K562 (cell line): ENCODE measurements around the gene ZNF516. TPM values are rescaled to one million over a fixed set of nuclear protein-coding genes. Genes with fewer than 3 reads are reported as not detected.

Experiments used
- ATAC-seq: fragments of 200-7000 bp; cut with Tn5 transposase; 3 replicates; pipeline ENCODE4 v1.9.1; 2020; ENCODE audit warnings: moderate library complexity
- BruUV-seq: library from RNA; stranded (reverse); fragments of 400-500 nt; replicated peaks from 2 replicates; lab custom pipeline; 2021; lab: Mats Ljungman, UMichigan
- CTCF ChIA-PET: fragments of 300-600 bp; formaldehyde crosslinking; extraction: SDS; loops from one replicate; lab custom pipeline; 2021; ENCODE audit warnings: low intra/inter-chr PET ratio; lab: Yijun Ruan, JAX
- POLR2A ChIA-PET: fragments of 300-600, 350-650 bp; sonication (Branson Sonifier 250); formaldehyde crosslinking; extraction: SDS; loops from one replicate; lab custom pipeline; 2021; ENCODE audit warnings: antibody characterized with exemption, inconsistent platforms; lab: Yijun Ruan, JAX
- DNase-seq, 4 experiments: peaks; one replicate each; pipeline versions ENCODE4 v3.0.0 to v3.0.0-alpha.2; 2011 to 2018; ENCODE audit warnings: low spot score in 3 of 4, mixed read lengths in 3 of 4; ENCODE audit errors: extremely low read depth in 1 of 4
- FAIRE-seq: peaks from 2 replicates; lab custom pipeline; 2011; peaks lifted over from hg19 to GRCh38; lab: Jason Lieb, UNC
- H2AFZ ChIP-seq: 2 replicates; pipeline ENCODE4 v1.6.0; 2011; ENCODE audit warnings: low read depth, low read length, control low read depth, inconsistent platforms
- H3K27ac ChIP-seq: fragments of 200-600 bp; 3 replicates; pipeline ENCODE4 v1.8.0; 2011; ENCODE audit warnings: low read depth, mild to moderate bottlenecking, control low read depth, inconsistent platforms, low read length, moderate library complexity, mixed read lengths; ENCODE audit errors: extremely low read depth
- H3K27me3 ChIP-seq, 2 experiments: fragments of 300-600 bp in 1 of 2; 2 replicates in 1 of 2; 3 replicates in 1 of 2; pipeline versions ENCODE4 v1.6.0 to v1.8.0; 2011; ENCODE audit warnings: inconsistent platforms in 2 of 2, low read length in 2 of 2, mild to moderate bottlenecking in 1 of 2, mixed read lengths in 1 of 2, moderate library complexity in 1 of 2; ENCODE audit not compliant: control insufficient read depth in 2 of 2, insufficient read depth in 2 of 2
- H3K36me3 ChIP-seq: fragments of 300-600 bp; 3 replicates; pipeline ENCODE4 v1.8.0; 2011; ENCODE audit warnings: mild to moderate bottlenecking, low read length, inconsistent platforms; ENCODE audit not compliant: control insufficient read depth, insufficient read depth
- H3K4me1 ChIP-seq, 2 experiments: fragments of 200-600 bp in 1 of 2; replicated peaks in 1 of 2; 2 replicates in 1 of 2; 3 replicates in 1 of 2; pipeline versions ENCODE4 v1.5.1 to v1.8.0; 2011; ENCODE audit warnings: inconsistent platforms in 2 of 2, low read length in 2 of 2, mild to moderate bottlenecking in 1 of 2, mixed read lengths in 1 of 2, moderate library complexity in 1 of 2; ENCODE audit not compliant: control insufficient read depth in 2 of 2, insufficient read depth in 2 of 2
- H3K4me2 ChIP-seq: 2 replicates; pipeline ENCODE4 v1.6.1; 2011; ENCODE audit warnings: low read length, control low read depth, inconsistent platforms, mixed read lengths; ENCODE audit not compliant: insufficient read depth
- H3K4me3 ChIP-seq: fragments of 200-600 bp; sonication (generic), shearing (Covaris generic); 2 replicates; pipeline ENCODE4 v1.5.1; 2016; ENCODE audit warnings: control low read depth, inconsistent platforms
- H3K79me2 ChIP-seq: fragments of 200-600 bp; 3 replicates; pipeline ENCODE4 v1.8.0; 2011; ENCODE audit warnings: low read length, inconsistent platforms; ENCODE audit not compliant: control insufficient read depth, insufficient read depth
- H3K9ac ChIP-seq, 2 experiments: 2 replicates each; pipeline versions ENCODE4 v1.6.0 to v1.6.1; 2011; ENCODE audit warnings: low read depth in 2 of 2, low read length in 2 of 2, control low read depth in 1 of 2, inconsistent platforms in 1 of 2, mild to moderate bottlenecking in 1 of 2, mixed read lengths in 1 of 2; ENCODE audit not compliant: insufficient read depth in 1 of 2
- H3K9me1 ChIP-seq: one replicate; pipeline ENCODE4 v1.6.0; 2011; ENCODE audit warnings: inconsistent platforms, mild to moderate bottlenecking, low read length, moderate library complexity; ENCODE audit not compliant: control insufficient read depth, insufficient read depth
- H3K9me3 ChIP-seq: replicated peaks from 2 replicates; pipeline ENCODE4 v1.5.1; 2011; ENCODE audit warnings: low read depth, low read length, inconsistent platforms; ENCODE audit not compliant: control insufficient read depth, insufficient read depth
- H4K20me1 ChIP-seq: replicated peaks from 2 replicates; pipeline ENCODE4 v1.6.1; 2011; ENCODE audit warnings: low read length, inconsistent platforms, mixed read lengths; ENCODE audit not compliant: control insufficient read depth, insufficient read depth
- CC2D1A ChIP-seq: fragments of 450-650 bp; IDR thresholded peaks from 2 replicates; pipeline ENCODE4 v1.6.1; 2017; ENCODE audit warnings: mild to moderate bottlenecking
- EWSR1 ChIP-seq: fragments of 450-650 bp; IDR thresholded peaks from 2 replicates; pipeline ENCODE4 v1.6.1; 2018; ENCODE audit warnings: borderline replicate concordance, mild to moderate bottlenecking, low read depth, moderate library complexity; ENCODE audit not compliant: partially characterized antibody
- KLF10 ChIP-seq: fragments of 250-450 bp; sonication (Bioruptor Pico); IDR thresholded peaks from 2 replicates; pipeline ENCODE4 v1.6.1; 2021; ENCODE audit warnings: matching md5 sums
- OTX1 ChIP-seq: fragments of 450-650 bp; formaldehyde crosslinking; IDR thresholded peaks from 2 replicates; pipeline ENCODE4 v1.4.0; 2022; ENCODE audit warnings: mild to moderate bottlenecking
- POLR2B ChIP-seq: fragments of 450-650 bp; IDR thresholded peaks from 2 replicates; pipeline ENCODE4 v1.6.1; 2018; ENCODE audit warnings: low read depth; ENCODE audit not compliant: partially characterized antibody
- SFPQ ChIP-seq: fragments of 200-400 bp; formaldehyde crosslinking; IDR thresholded peaks from 2 replicates; pipeline ENCODE4 v1.6.1; 2017; ENCODE audit warnings: mild to moderate bottlenecking, low read depth, low read length, moderate library complexity
- XRCC4 ChIP-seq: IDR thresholded peaks from one replicate; pipeline ENCODE4 v1.6.1; 2011; ENCODE audit not compliant: insufficient read depth, insufficient read length; ENCODE audit errors: extremely low read depth
- ZNF696 ChIP-seq: fragments of 250-450 bp; sonication (Bioruptor Pico); conservative IDR thresholded peaks from 2 replicates; pipeline ENCODE4 v1.4.0; 2020; ENCODE audit warnings: mild to moderate bottlenecking, moderate library complexity
- WGBS: fragments of 100-300 bp; shearing (Covaris generic); methylation state at CpG from one replicate; pipeline ENCODE4 v1.1.6; 2016; ENCODE audit warnings: low coverage, mixed read lengths; ENCODE audit not compliant: insufficient coverage; ENCODE audit errors: missing lambda C conversion rate; 5-methylcytosine and 5-hydroxymethylcytosine counted together
- in situ Hi-C: fragments of 300-500 bp; cut with MboI; formaldehyde crosslinking; loops from 4 replicates; pipeline ENCODE4 v1.15.0; 2018; ENCODE audit warnings: inconsistent platforms, mixed read lengths
- intact Hi-C: fragments of 100-400 bp; cut with micrococcal nuclease; formaldehyde crosslinking; loops from 2 replicates; pipeline ENCODE4 v1.14.2; 2022
- polyA plus RNA-seq, 8 experiments: library from polyadenylated mRNA; depleted of rRNA in 4 of 8; stranded (reverse) in 5 of 8; unstranded in 3 of 8; fragments of >200 nt; fragmentation: Nextera tagmentation in 2 of 8; fragmentation: Illumina TruSeq in 1 of 8; extraction: Ambion mirVana in 2 of 8; extraction: Trizol in 1 of 8; gene quantifications; 2 replicates each; pipeline versions ENCODE4 v1.2.1 to v1.2.3, GENCODE V29; 2011 to 2014; ENCODE audit warnings: inconsistent platforms in 1 of 8, missing spikeins in 1 of 8
- total RNA-seq, 7 experiments: library from RNA; depleted of rRNA in 6 of 7; stranded (reverse); fragments of >200 nt in 6 of 7; fragmentation: Illumina TruSeq in 2 of 7; extraction: Trizol in 2 of 7; gene quantifications; 2 replicates each; pipeline versions ENCODE4 v1.2.1 to v1.2.3, GENCODE V29; 2011 to 2021; ENCODE audit warnings: low replicate concordance in 1 of 7
- TF ChIP-seq, protein P1 (sequence below): fragments of 250-450 bp; sonication (Bioruptor Pico); IDR thresholded peaks from 2 replicates; pipeline ENCODE4 v1.4.0; 2020
- TF ChIP-seq, protein P2 (sequence below): fragments of 450-650 bp; IDR thresholded peaks from 2 replicates; pipeline ENCODE4 v1.6.1; 2016; ENCODE audit warnings: mild to moderate bottlenecking

Gene ZNF516
- total and polyA plus RNA-seq, 9 of the 15 experiments (the other 6 are each of a cell fraction or from before 2014, with no cell fraction given), result 0.04 to 0.20 (median 0.08) TPM; not detected in 3

GRCh38 chr18:76430636-76431035, 64.4 kb downstream of the ZNF516 start:
- H2AFZ ChIP-seq, result no peak overlapping the region
- H3K27ac ChIP-seq, result no peak overlapping the region
- BruUV-seq, result no TSS peak
- H3K79me2 ChIP-seq, result no peaks in the 10 kb centered on the region
- no peak for ATAC-seq
- peaks cover 0 to 35% of the 10 kb centered on the region in 2 experiments; a peak in 3 of 5 replicates for H3K27me3 ChIP-seq
- no peak for DNase-seq
- no peaks in the 10 kb centered on the region; the same call in 1 of the 2 replicates for H4K20me1 ChIP-seq
- H3K4me3 ChIP-seq, result no peak overlapping the region
- intact Hi-C loops (no loop called here), in situ Hi-C loops (no loop called here)
- no peak overlapping the region for H3K4me2 ChIP-seq
- H3K9me3 ChIP-seq, result no peaks in the 10 kb centered on the region
- no peaks in the 10 kb centered on the region for H3K9me1 ChIP-seq
- FAIRE-seq, result no peak
- CTCF ChIA-PET, result no interaction called here
- WGBS, result 2% methylated on average over 4 of the region's 4 CpGs
- H3K9ac ChIP-seq, result no peak overlapping the region
- no peaks in the 10 kb centered on the region for H3K36me3 ChIP-seq
- POLR2A ChIA-PET, result no interaction called here
- H3K4me1 ChIP-seq, result no peaks in the 10 kb centered on the region
- TF ChIP-seq EWSR1 (no peak), OTX1 (CRISPR knock-in tag) (no peak), POLR2B (no peak), ZNF696 (CRISPR knock-in tag) (no peak), CC2D1A (no peak), SFPQ (no peak), KLF10 (CRISPR knock-in tag) (no peak), XRCC4 (no peak)
- TF ChIP-seq, protein P1, sequence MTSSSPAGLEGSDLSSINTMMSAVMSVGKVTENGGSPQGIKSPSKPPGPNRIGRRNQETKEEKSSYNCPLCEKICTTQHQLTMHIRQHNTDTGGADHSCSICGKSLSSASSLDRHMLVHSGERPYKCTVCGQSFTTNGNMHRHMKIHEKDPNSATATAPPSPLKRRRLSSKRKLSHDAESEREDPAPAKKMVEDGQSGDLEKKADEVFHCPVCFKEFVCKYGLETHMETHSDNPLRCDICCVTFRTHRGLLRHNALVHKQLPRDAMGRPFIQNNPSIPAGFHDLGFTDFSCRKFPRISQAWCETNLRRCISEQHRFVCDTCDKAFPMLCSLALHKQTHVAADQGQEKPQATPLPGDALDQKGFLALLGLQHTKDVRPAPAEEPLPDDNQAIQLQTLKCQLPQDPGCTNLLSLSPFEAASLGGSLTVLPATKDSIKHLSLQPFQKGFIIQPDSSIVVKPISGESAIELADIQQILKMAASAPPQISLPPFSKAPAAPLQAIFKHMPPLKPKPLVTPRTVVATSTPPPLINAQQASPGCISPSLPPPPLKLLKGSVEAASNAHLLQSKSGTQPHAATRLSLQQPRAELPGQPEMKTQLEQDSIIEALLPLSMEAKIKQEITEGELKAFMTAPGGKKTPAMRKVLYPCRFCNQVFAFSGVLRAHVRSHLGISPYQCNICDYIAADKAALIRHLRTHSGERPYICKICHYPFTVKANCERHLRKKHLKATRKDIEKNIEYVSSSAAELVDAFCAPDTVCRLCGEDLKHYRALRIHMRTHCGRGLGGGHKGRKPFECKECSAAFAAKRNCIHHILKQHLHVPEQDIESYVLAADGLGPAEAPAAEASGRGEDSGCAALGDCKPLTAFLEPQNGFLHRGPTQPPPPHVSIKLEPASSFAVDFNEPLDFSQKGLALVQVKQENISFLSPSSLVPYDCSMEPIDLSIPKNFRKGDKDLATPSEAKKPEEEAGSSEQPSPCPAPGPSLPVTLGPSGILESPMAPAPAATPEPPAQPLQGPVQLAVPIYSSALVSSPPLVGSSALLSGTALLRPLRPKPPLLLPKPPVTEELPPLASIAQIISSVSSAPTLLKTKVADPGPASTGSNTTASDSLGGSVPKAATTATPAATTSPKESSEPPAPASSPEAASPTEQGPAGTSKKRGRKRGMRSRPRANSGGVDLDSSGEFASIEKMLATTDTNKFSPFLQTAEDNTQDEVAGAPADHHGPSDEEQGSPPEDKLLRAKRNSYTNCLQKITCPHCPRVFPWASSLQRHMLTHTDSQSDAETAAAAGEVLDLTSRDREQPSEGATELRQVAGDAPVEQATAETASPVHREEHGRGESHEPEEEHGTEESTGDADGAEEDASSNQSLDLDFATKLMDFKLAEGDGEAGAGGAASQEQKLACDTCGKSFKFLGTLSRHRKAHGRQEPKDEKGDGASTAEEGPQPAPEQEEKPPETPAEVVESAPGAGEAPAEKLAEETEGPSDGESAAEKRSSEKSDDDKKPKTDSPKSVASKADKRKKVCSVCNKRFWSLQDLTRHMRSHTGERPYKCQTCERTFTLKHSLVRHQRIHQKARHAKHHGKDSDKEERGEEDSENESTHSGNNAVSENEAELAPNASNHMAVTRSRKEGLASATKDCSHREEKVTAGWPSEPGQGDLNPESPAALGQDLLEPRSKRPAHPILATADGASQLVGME (CRISPR knock-in tag), result no peak
- TF ChIP-seq, protein P2, sequence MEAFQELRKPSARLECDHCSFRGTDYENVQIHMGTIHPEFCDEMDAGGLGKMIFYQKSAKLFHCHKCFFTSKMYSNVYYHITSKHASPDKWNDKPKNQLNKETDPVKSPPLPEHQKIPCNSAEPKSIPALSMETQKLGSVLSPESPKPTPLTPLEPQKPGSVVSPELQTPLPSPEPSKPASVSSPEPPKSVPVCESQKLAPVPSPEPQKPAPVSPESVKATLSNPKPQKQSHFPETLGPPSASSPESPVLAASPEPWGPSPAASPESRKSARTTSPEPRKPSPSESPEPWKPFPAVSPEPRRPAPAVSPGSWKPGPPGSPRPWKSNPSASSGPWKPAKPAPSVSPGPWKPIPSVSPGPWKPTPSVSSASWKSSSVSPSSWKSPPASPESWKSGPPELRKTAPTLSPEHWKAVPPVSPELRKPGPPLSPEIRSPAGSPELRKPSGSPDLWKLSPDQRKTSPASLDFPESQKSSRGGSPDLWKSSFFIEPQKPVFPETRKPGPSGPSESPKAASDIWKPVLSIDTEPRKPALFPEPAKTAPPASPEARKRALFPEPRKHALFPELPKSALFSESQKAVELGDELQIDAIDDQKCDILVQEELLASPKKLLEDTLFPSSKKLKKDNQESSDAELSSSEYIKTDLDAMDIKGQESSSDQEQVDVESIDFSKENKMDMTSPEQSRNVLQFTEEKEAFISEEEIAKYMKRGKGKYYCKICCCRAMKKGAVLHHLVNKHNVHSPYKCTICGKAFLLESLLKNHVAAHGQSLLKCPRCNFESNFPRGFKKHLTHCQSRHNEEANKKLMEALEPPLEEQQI, result no peak
